ENCODE data around the gene GSTM2. TPM values are rescaled to one million over a fixed set of nuclear protein-coding genes. Genes with fewer than 3 reads are reported as not detected.

Gene GSTM2
- total RNA-seq, 2 experiments from 2014 or later = 106 to 107 TPM

- CTCF ChIA-PET = no interaction called here
These were observed 48.3 kb downstream of the GSTM2 start for GRCh38 chr1:109716121-109716520.

GRCh38 chr1:109716570-109717090, 48.8 kb downstream of the GSTM2 start:
- H3K4me1 Mint-ChIP-seq (ENCODE audit: low read depth) = no peaks in the 10 kb centered on the region
- peaks cover 17% of the 10 kb centered on the region for H3K27me3 Mint-ChIP-seq
- POLR2A ChIA-PET = no interaction called here
- ATAC-seq (ENCODE audit: poor library complexity) = no peak
- H3K9me3 Mint-ChIP-seq = no peaks in the 10 kb centered on the region
- H3K4me3 Mint-ChIP-seq = no peak overlapping the region
- H3K27me3 ChIP-seq (ENCODE audit: control insufficient read depth in 1 of 2, insufficient read depth in 2 of 2, low read length in 2 of 2) = peaks cover 0 to 5% of the 10 kb centered on the region in 2 experiments
- intact Hi-C loops (cut with DNase I, micrococcal nuclease) = no loop called here
- no peaks in the 10 kb centered on the region for H3K36me3 ChIP-seq (ENCODE audit: insufficient read depth, low read length)
- CTCF ChIA-PET = no interaction called here
- no peak overlapping the region for H3K27ac ChIP-seq (ENCODE audit: low read depth in 1 of 2, low read length in 2 of 2)
- no peaks in the 10 kb centered on the region for H3K4me1 ChIP-seq (ENCODE audit: insufficient read depth, low read length)
- DNase-seq = no peak
- H3K9me3 ChIP-seq (ENCODE audit: control insufficient read depth in 1 of 2, insufficient read depth in 1 of 2, low read length in 2 of 2) = no peaks in the 10 kb centered on the region
- no peaks in the 10 kb centered on the region for H3K36me3 Mint-ChIP-seq (ENCODE audit: low read depth)
- no peak overlapping the region for H3K4me3 ChIP-seq (ENCODE audit: low read length)
- no peak overlapping the region for H3K27ac Mint-ChIP-seq
- TF ChIP-seq, protein P1, sequence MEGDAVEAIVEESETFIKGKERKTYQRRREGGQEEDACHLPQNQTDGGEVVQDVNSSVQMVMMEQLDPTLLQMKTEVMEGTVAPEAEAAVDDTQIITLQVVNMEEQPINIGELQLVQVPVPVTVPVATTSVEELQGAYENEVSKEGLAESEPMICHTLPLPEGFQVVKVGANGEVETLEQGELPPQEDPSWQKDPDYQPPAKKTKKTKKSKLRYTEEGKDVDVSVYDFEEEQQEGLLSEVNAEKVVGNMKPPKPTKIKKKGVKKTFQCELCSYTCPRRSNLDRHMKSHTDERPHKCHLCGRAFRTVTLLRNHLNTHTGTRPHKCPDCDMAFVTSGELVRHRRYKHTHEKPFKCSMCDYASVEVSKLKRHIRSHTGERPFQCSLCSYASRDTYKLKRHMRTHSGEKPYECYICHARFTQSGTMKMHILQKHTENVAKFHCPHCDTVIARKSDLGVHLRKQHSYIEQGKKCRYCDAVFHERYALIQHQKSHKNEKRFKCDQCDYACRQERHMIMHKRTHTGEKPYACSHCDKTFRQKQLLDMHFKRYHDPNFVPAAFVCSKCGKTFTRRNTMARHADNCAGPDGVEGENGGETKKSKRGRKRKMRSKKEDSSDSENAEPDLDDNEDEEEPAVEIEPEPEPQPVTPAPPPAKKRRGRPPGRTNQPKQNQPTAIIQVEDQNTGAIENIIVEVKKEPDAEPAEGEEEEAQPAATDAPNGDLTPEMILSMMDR (IDR thresholded peaks at IDR 0.05) = no peak

More at GRCh38 chr1:109716121-109716520, 48.3 kb downstream of the GSTM2 start:
- H3K27me3 ChIP-seq (ENCODE audit: control insufficient read depth in 1 of 2, insufficient read depth in 2 of 2, low read length in 2 of 2) = peaks cover 0 to 5% of the 10 kb centered on the region in 2 experiments
- no peak overlapping the region for H3K27ac ChIP-seq (ENCODE audit: low read depth in 1 of 2, low read length in 2 of 2)
- peak in 1 of 14 experiments; percentile 4 for DNase-seq
- TF ChIP-seq, protein P1 (IDR thresholded peaks at IDR 0.05) = no peak
- POLR2A ChIA-PET = no interaction called here
- Mint-ChIP-seq H3K4me1 (ENCODE audit: low read depth) (no peaks in the 10 kb centered on the region), H3K4me3 (no peak overlapping the region), H3K27me3 (peaks cover 17% of the 10 kb centered on the region), H3K9me3 (no peaks in the 10 kb centered on the region), H3K36me3 (ENCODE audit: low read depth) (no peaks in the 10 kb centered on the region), H3K27ac (no peak overlapping the region)
- no peak overlapping the region for H3K4me3 ChIP-seq (ENCODE audit: low read length)
- ATAC-seq (ENCODE audit: poor library complexity) = no peak
- intact Hi-C loops (cut with DNase I, micrococcal nuclease) = no loop called here
- H3K36me3 ChIP-seq (ENCODE audit: insufficient read depth, low read length) = no peaks in the 10 kb centered on the region
- no peaks in the 10 kb centered on the region for H3K4me1 ChIP-seq (ENCODE audit: insufficient read depth, low read length)
- no peaks in the 10 kb centered on the region for H3K9me3 ChIP-seq (ENCODE audit: control insufficient read depth in 1 of 2, insufficient read depth in 1 of 2, low read length in 2 of 2)

DNA sequence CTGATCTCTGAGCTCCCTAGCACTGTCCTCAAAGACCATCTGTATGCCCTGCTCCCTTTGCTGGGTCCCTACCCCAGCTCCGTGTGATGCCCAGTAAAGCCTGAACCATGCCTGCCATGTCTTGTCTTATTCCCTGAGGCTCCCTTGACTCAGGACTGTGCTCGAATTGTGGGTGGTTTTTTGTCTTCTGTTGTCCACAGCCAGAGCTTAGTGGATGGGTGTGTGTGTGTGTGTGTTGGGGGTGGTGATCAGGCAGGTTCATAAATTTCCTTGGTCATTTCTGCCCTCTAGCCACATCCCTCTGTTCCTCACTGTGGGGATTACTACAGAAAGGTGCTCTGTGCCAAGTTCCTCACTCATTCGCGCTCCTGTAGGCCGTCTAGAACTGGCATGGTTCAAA, 49.9 kb downstream of the GSTM2 start:
- Histone ChIP-seq H3K36me3 (ENCODE audit: insufficient read depth, low read length) (no peaks in the 10 kb centered on the region), H3K4me3 (ENCODE audit: low read length) (no peak overlapping the region), H3K27ac (ENCODE audit: low read depth in 1 of 2, low read length in 2 of 2) (no peak overlapping the region), H3K4me1 (ENCODE audit: insufficient read depth, low read length) (no peaks in the 10 kb centered on the region), H3K9me3 (ENCODE audit: control insufficient read depth in 1 of 2, insufficient read depth in 1 of 2, low read length in 2 of 2) (no peaks in the 10 kb centered on the region), H3K27me3 (ENCODE audit: control insufficient read depth in 1 of 2, insufficient read depth in 2 of 2, low read length in 2 of 2) (no peaks in the 10 kb centered on the region)
- ChIA-PET CTCF (no interaction called here), POLR2A (no interaction called here)
- H3K27me3 Mint-ChIP-seq = peaks cover 17% of the 10 kb centered on the region
- H3K27ac Mint-ChIP-seq = no peak overlapping the region
- no peaks in the 10 kb centered on the region for H3K36me3 Mint-ChIP-seq (ENCODE audit: low read depth)
- H3K4me3 Mint-ChIP-seq = no peak overlapping the region
- no peaks in the 10 kb centered on the region for H3K9me3 Mint-ChIP-seq
- ATAC-seq (ENCODE audit: poor library complexity) = no peak
- TF ChIP-seq, protein P1 (IDR thresholded peaks at IDR 0.05) = no peak
- intact Hi-C loops (cut with DNase I, micrococcal nuclease) = no loop called here
- no peaks in the 10 kb centered on the region for H3K4me1 Mint-ChIP-seq (ENCODE audit: low read depth)
- no peak for DNase-seq

All from CD4-positive, alpha-beta T cell (primary cell).